H1 (cell line): ENCODE results near the gene CFAP65. TPM values are rescaled to one million over a fixed set of nuclear protein-coding genes. Genes with fewer than 3 reads are reported as not detected.

ENCODE experiments used
- polyA plus RNA-seq, 7 experiments: library from polyadenylated mRNA; depleted of rRNA in 3 of 7; stranded (reverse) in 5 of 7; unstranded in 2 of 7; fragments of >200 nt in 5 of 7; fragments of 200-250 nt in 2 of 7; gene quantifications; 1 replicate in 5 of 7; 2 replicates in 1 of 7; 4 replicates in 1 of 7; pipeline versions ENCODE4 v1.2.1 to v1.2.3, GENCODE V29; 2011 to 2013; ENCODE audit warnings: missing spikeins in 2 of 7, mixed read lengths in 2 of 7
- total RNA-seq: library from RNA; stranded (reverse); fragmentation: NEBNext Ultra II Directional; extraction: Animal tissue kit (Norgen Biotek cat#: 25700); gene quantifications from 2 replicates; pipeline ENCODE4 v1.2.1, GENCODE V29; 2021
- TF ChIP-seq, protein P1 (sequence below), 3 experiments: IDR thresholded peaks; 1 replicate in 2 of 3; 2 replicates in 1 of 3; pipeline versions ENCODE4 v1.5.1 to v1.6.1; 2011; ENCODE audit warnings: low read length in 3 of 3, mild to moderate bottlenecking in 3 of 3, inconsistent platforms in 2 of 3, low read depth in 1 of 3, moderate library complexity in 1 of 3; ENCODE audit not compliant: insufficient read depth in 1 of 3; ENCODE audit errors: control extremely low read depth in 1 of 3

CFAP65 gene
- total and polyA plus RNA-seq, 2 of the 8 experiments (the other 6 are each of a cell fraction or from before 2014, with no cell fraction given), result 0.19 to 0.45 TPM

DNA sequence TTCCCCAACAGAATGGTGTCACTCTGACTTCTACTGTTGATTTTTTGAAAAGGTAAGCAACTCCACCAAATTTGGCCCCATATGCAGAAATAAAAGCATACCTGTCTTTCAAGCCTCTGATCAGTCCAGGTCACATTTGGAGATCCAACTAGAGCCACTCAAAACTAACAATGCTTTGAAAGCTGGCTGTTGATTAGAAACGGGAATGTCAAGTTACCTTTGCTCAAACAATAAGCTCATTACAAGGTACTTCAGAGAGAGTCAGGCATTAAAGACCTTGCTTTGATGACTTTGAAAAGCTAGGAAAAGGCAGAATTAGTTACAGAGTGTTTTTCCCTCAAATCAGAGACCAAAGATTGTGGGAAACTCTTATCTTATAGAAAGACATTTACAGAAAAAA lies 24.2 kb upstream of the CFAP65 start (continued):
- TF ChIP-seq, protein P1, sequence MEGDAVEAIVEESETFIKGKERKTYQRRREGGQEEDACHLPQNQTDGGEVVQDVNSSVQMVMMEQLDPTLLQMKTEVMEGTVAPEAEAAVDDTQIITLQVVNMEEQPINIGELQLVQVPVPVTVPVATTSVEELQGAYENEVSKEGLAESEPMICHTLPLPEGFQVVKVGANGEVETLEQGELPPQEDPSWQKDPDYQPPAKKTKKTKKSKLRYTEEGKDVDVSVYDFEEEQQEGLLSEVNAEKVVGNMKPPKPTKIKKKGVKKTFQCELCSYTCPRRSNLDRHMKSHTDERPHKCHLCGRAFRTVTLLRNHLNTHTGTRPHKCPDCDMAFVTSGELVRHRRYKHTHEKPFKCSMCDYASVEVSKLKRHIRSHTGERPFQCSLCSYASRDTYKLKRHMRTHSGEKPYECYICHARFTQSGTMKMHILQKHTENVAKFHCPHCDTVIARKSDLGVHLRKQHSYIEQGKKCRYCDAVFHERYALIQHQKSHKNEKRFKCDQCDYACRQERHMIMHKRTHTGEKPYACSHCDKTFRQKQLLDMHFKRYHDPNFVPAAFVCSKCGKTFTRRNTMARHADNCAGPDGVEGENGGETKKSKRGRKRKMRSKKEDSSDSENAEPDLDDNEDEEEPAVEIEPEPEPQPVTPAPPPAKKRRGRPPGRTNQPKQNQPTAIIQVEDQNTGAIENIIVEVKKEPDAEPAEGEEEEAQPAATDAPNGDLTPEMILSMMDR (IDR thresholded peaks at IDR 0.05; ENCODE audit: control extremely low read depth in 1 of 3, insufficient read depth in 1 of 3, low read depth in 1 of 3, low read length in 3 of 3), result no peak
